MM.1S (cell line): ENCODE data around the gene RDH12.

Source experiments
- CTCF ChIP-seq: fragments of 300-600 bp; sonication (generic); IDR thresholded peaks from 2 replicates; pipeline ENCODE4 v1.5.1; 2016; ENCODE audit warnings: antibody characterized with exemption, low read length, mixed read lengths
- EZH2 ChIP-seq: fragments of 300-600 bp; sonication (generic); optimal IDR thresholded peaks from 2 replicates; pipeline ENCODE3; 2017; ENCODE audit warnings: low read depth, mild to moderate bottlenecking, antibody characterized with exemption, low read length, mixed read lengths
- EZH2phosphoT487 ChIP-seq: fragments of 300-600 bp; sonication (generic); IDR thresholded peaks from 2 replicates; pipeline ENCODE4 v1.6.1; 2018; ENCODE audit warnings: antibody characterized with exemption, low read length

GRCh38 chr14:67695394-67695949, 6.2 kb upstream of the RDH12 start, which contains the start of gene RDH11:
- TF ChIP-seq CTCF (no peak), EZH2phosphoT487 (no peak), EZH2 (no peak)
